ENCODE data around the gene RNF17. TPM values are rescaled to one million over a fixed set of nuclear protein-coding genes. Genes with fewer than 3 reads are reported as not detected.
A peak's percentile ranks its signal among the peaks of the same experiment; 100 is the strongest.

Gene RNF17
- total and polyA plus RNA-seq, 10 of the 15 experiments (the other 5 are each of a cell fraction or from before 2014, with no cell fraction given): not detected

DNA sequence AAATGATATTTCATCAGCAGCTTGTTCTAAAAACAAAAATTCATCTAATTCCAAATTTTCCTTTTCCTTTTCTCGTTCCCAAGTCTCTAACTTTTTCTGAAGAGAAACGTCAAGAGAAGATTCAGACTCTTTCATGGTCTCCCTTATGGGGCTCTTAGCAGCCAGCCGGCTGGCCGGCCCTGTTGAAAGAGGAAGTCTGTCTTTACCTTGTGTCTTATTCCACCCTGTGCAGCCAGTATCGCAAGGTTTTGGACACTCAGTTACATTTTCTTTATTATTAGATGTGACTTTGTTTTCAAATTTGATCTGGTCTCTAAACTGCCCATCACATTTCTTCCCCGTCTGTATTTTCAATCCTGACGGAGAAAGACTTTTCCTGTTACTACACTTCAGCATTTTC is 142.3 kb downstream of the RNF17 start:
- WGBS (ENCODE audit: insufficient coverage, insufficient replicate concordance, low lambda C conversion rate, missing lambda C conversion rate): 91% methylated on average over 7 of the region's 7 CpGs
- SMC1A ChIA-PET (ENCODE audit: uncharacterized antibody, unreplicated experiment): interaction anchor here (1.8 kb wide), 1 partner anchor 9 kb away, joined by 4 read pairs; no protein-coding TSS in a partner anchor
- no peak for DNase-seq (ENCODE audit: low read depth, low spot score)
- Histone ChIP-seq H3K9me3 (replicated peaks; ENCODE audit: control insufficient read depth, insufficient read depth, low read length) (no peaks in the 10 kb centered on the region), H3K79me2 (ENCODE audit: control insufficient read depth, insufficient read depth, low read length) (no peaks in the 10 kb centered on the region), H3K36me3 (ENCODE audit: control insufficient read depth in 2 of 2, insufficient read depth in 2 of 2, low read length in 1 of 2) (peaks cover 4 to 39% of the 10 kb centered on the region in 2 experiments), H3K4me2 (ENCODE audit: control insufficient read depth, insufficient read depth) (no peak overlapping the region), H3K9ac (ENCODE audit: control insufficient read depth, insufficient read depth, low read length) (no peak overlapping the region), H4K20me1 (ENCODE audit: control insufficient read depth, insufficient read depth) (no peaks in the 10 kb centered on the region), H3K4me3 (no peak overlapping the region), H3K27ac (ENCODE audit: control insufficient read depth, insufficient read depth) (no peak overlapping the region), H2AFZ (ENCODE audit: control insufficient read depth, low read depth, low read length) (no peak overlapping the region), H3K4me1 (ENCODE audit: control insufficient read depth, insufficient read depth, low read length) (no peaks in the 10 kb centered on the region), H3K27me3 (replicated peaks in 1 of 2; ENCODE audit: control insufficient read depth in 2 of 2, insufficient read depth in 2 of 2, low read length in 1 of 2) (no peaks in the 10 kb centered on the region)
- in situ Hi-C loops (cut with MboI) (no loop called here), intact Hi-C loops (cut with micrococcal nuclease; ENCODE audit: unreplicated experiment) (no loop called here)
- RAD21 ChIA-PET (ENCODE audit: unreplicated experiment): no interaction called here
- ATAC-seq: no peak
- TF ChIP-seq TARDBP (IDR thresholded peaks at IDR 0.05; ENCODE audit: borderline replicate concordance) (no peak), GABPA (IDR thresholded peaks at IDR 0.05; ENCODE audit: low read depth) (no peak), CREM (IDR thresholded peaks at IDR 0.05; ENCODE audit: low read depth) (no peak), CHD2 (IDR thresholded peaks at IDR 0.05; ENCODE audit: borderline replicate concordance, low read depth, low read length) (no peak), GATAD2B (conservative IDR thresholded peaks at IDR 0.05; ENCODE audit: low read depth) (no peak), MYB (IDR thresholded peaks at IDR 0.05; ENCODE audit: borderline replicate concordance, low read depth, low read length) (no peak), CBFB (IDR thresholded peaks at IDR 0.05; ENCODE audit: low read depth) (no peak)
- TF ChIP-seq, protein P1, sequence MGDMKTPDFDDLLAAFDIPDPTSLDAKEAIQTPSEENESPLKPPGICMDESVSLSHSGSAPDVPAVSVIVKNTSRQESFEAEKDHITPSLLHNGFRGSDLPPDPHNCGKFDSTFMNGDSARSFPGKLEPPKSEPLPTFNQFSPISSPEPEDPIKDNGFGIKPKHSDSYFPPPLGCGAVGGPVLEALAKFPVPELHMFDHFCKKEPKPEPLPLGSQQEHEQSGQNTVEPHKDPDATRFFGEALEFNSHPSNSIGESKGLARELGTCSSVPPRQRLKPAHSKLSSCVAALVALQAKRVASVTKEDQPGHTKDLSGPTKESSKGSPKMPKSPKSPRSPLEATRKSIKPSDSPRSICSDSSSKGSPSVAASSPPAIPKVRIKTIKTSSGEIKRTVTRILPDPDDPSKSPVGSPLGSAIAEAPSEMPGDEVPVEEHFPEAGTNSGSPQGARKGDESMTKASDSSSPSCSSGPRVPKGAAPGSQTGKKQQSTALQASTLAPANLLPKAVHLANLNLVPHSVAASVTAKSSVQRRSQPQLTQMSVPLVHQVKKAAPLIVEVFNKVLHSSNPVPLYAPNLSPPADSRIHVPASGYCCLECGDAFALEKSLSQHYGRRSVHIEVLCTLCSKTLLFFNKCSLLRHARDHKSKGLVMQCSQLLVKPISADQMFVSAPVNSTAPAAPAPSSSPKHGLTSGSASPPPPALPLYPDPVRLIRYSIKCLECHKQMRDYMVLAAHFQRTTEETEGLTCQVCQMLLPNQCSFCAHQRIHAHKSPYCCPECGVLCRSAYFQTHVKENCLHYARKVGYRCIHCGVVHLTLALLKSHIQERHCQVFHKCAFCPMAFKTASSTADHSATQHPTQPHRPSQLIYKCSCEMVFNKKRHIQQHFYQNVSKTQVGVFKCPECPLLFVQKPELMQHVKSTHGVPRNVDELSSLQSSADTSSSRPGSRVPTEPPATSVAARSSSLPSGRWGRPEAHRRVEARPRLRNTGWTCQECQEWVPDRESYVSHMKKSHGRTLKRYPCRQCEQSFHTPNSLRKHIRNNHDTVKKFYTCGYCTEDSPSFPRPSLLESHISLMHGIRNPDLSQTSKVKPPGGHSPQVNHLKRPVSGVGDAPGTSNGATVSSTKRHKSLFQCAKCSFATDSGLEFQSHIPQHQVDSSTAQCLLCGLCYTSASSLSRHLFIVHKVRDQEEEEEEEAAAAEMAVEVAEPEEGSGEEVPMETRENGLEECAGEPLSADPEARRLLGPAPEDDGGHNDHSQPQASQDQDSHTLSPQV (IDR thresholded peaks at IDR 0.05): no peak
- TF ChIP-seq, protein P2, sequence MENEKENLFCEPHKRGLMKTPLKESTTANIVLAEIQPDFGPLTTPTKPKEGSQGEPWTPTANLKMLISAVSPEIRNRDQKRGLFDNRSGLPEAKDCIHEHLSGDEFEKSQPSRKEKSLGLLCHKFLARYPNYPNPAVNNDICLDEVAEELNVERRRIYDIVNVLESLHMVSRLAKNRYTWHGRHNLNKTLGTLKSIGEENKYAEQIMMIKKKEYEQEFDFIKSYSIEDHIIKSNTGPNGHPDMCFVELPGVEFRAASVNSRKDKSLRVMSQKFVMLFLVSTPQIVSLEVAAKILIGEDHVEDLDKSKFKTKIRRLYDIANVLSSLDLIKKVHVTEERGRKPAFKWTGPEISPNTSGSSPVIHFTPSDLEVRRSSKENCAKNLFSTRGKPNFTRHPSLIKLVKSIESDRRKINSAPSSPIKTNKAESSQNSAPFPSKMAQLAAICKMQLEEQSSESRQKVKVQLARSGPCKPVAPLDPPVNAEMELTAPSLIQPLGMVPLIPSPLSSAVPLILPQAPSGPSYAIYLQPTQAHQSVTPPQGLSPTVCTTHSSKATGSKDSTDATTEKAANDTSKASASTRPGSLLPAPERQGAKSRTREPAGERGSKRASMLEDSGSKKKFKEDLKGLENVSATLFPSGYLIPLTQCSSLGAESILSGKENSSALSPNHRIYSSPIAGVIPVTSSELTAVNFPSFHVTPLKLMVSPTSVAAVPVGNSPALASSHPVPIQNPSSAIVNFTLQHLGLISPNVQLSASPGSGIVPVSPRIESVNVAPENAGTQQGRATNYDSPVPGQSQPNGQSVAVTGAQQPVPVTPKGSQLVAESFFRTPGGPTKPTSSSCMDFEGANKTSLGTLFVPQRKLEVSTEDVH (IDR thresholded peaks at IDR 0.05; ENCODE audit: low read depth, partially characterized antibody): no peak
- TSS peak; percentile 48 for BruUV-seq (replicated peaks)
- CTCF ChIA-PET: no interaction called here
- no peak for FAIRE-seq
- POLR2A ChIA-PET: no interaction called here

Measured in GM12878 (cell line).